CD4-positive, CD25-positive, alpha-beta regulatory T cell (primary cell): ENCODE results near the gene SOX10. TPM values are rescaled to one million over a fixed set of nuclear protein-coding genes. Genes with fewer than 3 reads are reported as not detected.
A peak's percentile ranks its signal among the peaks of the same experiment; 100 is the strongest.
"Not testable (repeated sequence)": the region's sequence is repeated elsewhere in the genome, so short reads cannot be mapped to it uniquely, and the experiment has no call there.

Experiments
- ATAC-seq, 2 donors: fragments of 150-1000 bp; cut with Tn5 transposase; one replicate each; pipeline ENCODE4 v1.10.0; 2021; ENCODE audit warnings: low read depth in 2 of 2, moderate number of reproducible peaks in 2 of 2, moderate library complexity in 1 of 2
- DNase-seq, 3 donors: peaks; one replicate each; pipeline versions ENCODE4 v3.0.0 to v3.0.0-alpha.2; 2012 to 2022; ENCODE audit warnings: mixed read lengths in 1 of 3
- H3K27ac ChIP-seq: one replicate; pipeline ENCODE4 v1.7.0; 2013; ENCODE audit warnings: mild to moderate bottlenecking, low read length; ENCODE audit not compliant: insufficient read depth, poor library complexity, severe bottlenecking
- H3K27me3 ChIP-seq: one replicate; pipeline ENCODE4 v1.7.0; 2013; ENCODE audit warnings: low read length; ENCODE audit not compliant: control insufficient read depth, insufficient read depth
- H3K36me3 ChIP-seq: one replicate; pipeline ENCODE4 v1.7.0; 2013; ENCODE audit warnings: mild to moderate bottlenecking, low read length, moderate library complexity; ENCODE audit not compliant: control insufficient read depth, insufficient read depth
- H3K4me1 ChIP-seq: 2 replicates; pipeline ENCODE4 v1.7.0; 2013; ENCODE audit warnings: mild to moderate bottlenecking, low read length; ENCODE audit not compliant: insufficient read depth, control insufficient read depth, poor library complexity, severe bottlenecking
- H3K4me3 ChIP-seq: one replicate; pipeline ENCODE4 v1.7.0; 2013; ENCODE audit warnings: low read depth, mild to moderate bottlenecking, low read length, moderate library complexity
- H3K9me3 ChIP-seq, 2 experiments: 1 replicate in 1 of 2; 2 replicates in 1 of 2; pipeline ENCODE4 v1.7.0; 2013; ENCODE audit warnings: low read length in 2 of 2, mild to moderate bottlenecking in 1 of 2, moderate library complexity in 1 of 2; ENCODE audit not compliant: control insufficient read depth in 2 of 2
- H3K27ac Mint-ChIP-seq, 3 donors: one replicate each; pipeline ENCODE4 v1.8.0; 2020 to 2022; ENCODE audit warnings: mild to moderate bottlenecking in 3 of 3, mixed read lengths in 3 of 3, moderate library complexity in 2 of 3
- H3K27me3 Mint-ChIP-seq: one replicate; pipeline ENCODE4 v1.8.0; 2022; ENCODE audit warnings: mild to moderate bottlenecking, mixed read lengths
- H3K36me3 Mint-ChIP-seq: one replicate; pipeline ENCODE4 v1.8.0; 2020; ENCODE audit warnings: mixed read lengths
- H3K4me1 Mint-ChIP-seq, 4 donors: one replicate each; pipeline ENCODE4 v1.8.0; 2020 to 2022; ENCODE audit warnings: mixed read lengths in 4 of 4, mild to moderate bottlenecking in 1 of 4
- H3K4me3 Mint-ChIP-seq, 4 donors: one replicate each; pipeline ENCODE4 v1.8.0; 2020 to 2022; ENCODE audit warnings: mild to moderate bottlenecking in 4 of 4, mixed read lengths in 4 of 4, moderate library complexity in 3 of 4
- H3K9me3 Mint-ChIP-seq, 7 donors: one replicate each; pipeline ENCODE4 v1.8.0; 2020 to 2022; ENCODE audit warnings: mixed read lengths in 7 of 7, mild to moderate bottlenecking in 3 of 7, moderate library complexity in 2 of 7
- polyA plus RNA-seq, 4 donors: library from polyadenylated mRNA; unstranded; fragments of 300-500 nt; fragmentation: Illumina TruSeq; gene quantifications; one replicate each; pipeline ENCODE4 v1.2.3, GENCODE V29; 2021
- total RNA-seq: library from RNA; stranded (reverse); gene quantifications from one replicate; pipeline ENCODE4 v1.2.3, GENCODE V29; 2022

Gene SOX10
- total and polyA plus RNA-seq, 5 donors from 2014 or later, result not detected

DNA sequence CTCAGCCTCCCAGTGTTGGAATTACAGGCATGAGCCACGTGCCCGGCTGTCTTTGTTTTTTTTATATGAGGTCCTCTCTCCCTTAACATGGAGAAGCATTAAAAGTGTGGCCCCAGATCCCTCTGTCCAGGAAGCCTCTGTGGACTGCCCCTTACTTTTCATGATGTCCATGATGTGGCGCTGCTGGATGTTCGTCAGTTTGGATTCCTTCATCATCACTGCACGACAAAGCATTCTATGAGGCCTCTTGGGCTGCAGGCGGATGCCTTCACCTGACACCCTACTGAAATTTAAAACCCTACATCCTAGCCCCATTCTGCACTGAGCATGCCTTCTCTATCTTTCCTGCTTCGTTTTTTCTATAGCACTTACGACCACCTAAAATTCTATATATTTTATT, 33.0 kb downstream of the SOX10 start:
- Histone ChIP-seq H3K27me3 (peaks cover 4% of the 10 kb centered on the region), H3K4me1 (peaks cover 24% of the 10 kb centered on the region), H3K27ac (no peak overlapping the region), H3K4me3 (no peak overlapping the region), H3K36me3 (no peaks in the 10 kb centered on the region), H3K9me3 (no peaks in the 10 kb centered on the region)
- H3K27me3 Mint-ChIP-seq, result peaks cover 17% of the 10 kb centered on the region
- peaks cover 10 to 31% (median 18%) of the 10 kb centered on the region in 4 donors for H3K4me1 Mint-ChIP-seq
- H3K4me3 Mint-ChIP-seq, result peak overlapping the region in 2 of 4 donors; percentile 1 to 30
- peaks cover 9% of the 10 kb centered on the region for H3K36me3 Mint-ChIP-seq
- no peak for ATAC-seq
- H3K27ac Mint-ChIP-seq, result no peak overlapping the region
- H3K9me3 Mint-ChIP-seq, result no peaks in the 10 kb centered on the region
- no peak for DNase-seq

- not testable (repeated sequence) for H3K9me3 Mint-ChIP-seq, H3K4me3 ChIP-seq, H3K4me1 ChIP-seq, H3K27ac ChIP-seq, DNase-seq, ATAC-seq, H3K27me3 ChIP-seq, H3K9me3 ChIP-seq, H3K27me3 Mint-ChIP-seq, H3K4me1 Mint-ChIP-seq, H3K4me3 Mint-ChIP-seq, H3K36me3 Mint-ChIP-seq, H3K36me3 ChIP-seq
- peak overlapping the region in 1 of 3 donors; percentile 75 for H3K27ac Mint-ChIP-seq
Observed at GRCh38 chr22:37947142-37947795, 37.1 kb downstream of the SOX10 start.

DNA sequence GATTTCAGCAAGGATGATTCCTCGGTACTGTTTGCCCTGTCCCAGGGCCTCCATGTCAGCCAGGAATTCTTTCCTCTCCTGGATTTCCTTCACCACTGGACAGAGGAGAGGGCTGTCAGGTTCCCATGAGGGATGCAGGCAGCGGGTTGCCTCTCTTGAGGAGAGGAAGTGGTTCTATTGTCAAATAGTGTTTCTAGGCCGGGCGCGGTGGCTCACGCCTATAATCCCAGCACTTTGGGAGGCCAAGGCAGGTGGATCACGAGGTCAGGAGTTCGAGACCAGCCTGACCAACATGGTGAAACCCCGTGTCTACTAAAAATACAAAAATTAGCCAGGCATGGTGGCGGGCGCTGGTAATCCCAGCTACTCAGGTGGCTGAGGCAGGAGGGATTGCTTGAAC, 39.9 kb downstream of the SOX10 start:
- peaks cover 12% of the 10 kb centered on the region for H3K36me3 Mint-ChIP-seq
- not testable (repeated sequence) for H3K4me1 ChIP-seq, H3K9me3 Mint-ChIP-seq

GRCh38 chr22:37943825-37944198, 40.5 kb downstream of the SOX10 start:
- H3K36me3 ChIP-seq, result peaks cover 2% of the 10 kb centered on the region
- H3K36me3 Mint-ChIP-seq, result peaks cover 12% of the 10 kb centered on the region
- H3K9me3 Mint-ChIP-seq, result no peaks in the 10 kb centered on the region
- ATAC-seq (peak in 1 of 2 donors; percentile 34), DNase-seq (no peak)
- H3K4me1 ChIP-seq, result no peaks in the 10 kb centered on the region
- no peaks in the 10 kb centered on the region for H3K4me1 Mint-ChIP-seq
- no peaks in the 10 kb centered on the region for H3K27me3 Mint-ChIP-seq
- no peak overlapping the region for H3K4me3 ChIP-seq
- no peaks in the 10 kb centered on the region for H3K27me3 ChIP-seq
- no peak overlapping the region for H3K27ac ChIP-seq
- H3K4me3 Mint-ChIP-seq, result no peak overlapping the region
- no peak overlapping the region for H3K27ac Mint-ChIP-seq
- H3K9me3 ChIP-seq, result no peaks in the 10 kb centered on the region

More for the DNA sequence above, 39.9 kb downstream of the SOX10 start:
- DNase-seq, ATAC-seq, H3K36me3 ChIP-seq, H3K9me3 ChIP-seq, H3K4me3 Mint-ChIP-seq, H3K4me3 ChIP-seq, H3K27me3 Mint-ChIP-seq, H3K27me3 ChIP-seq, H3K27ac ChIP-seq, H3K4me1 Mint-ChIP-seq, H3K27ac Mint-ChIP-seq: not testable (repeated sequence)

- H3K36me3 Mint-ChIP-seq, result peaks cover 12% of the 10 kb centered on the region
- Histone ChIP-seq H3K4me3 (no peak overlapping the region), H3K36me3 (peaks cover 2% of the 10 kb centered on the region), H3K27ac (no peak overlapping the region), H3K4me1 (no peaks in the 10 kb centered on the region), H3K9me3 (no peaks in the 10 kb centered on the region), H3K27me3 (no peaks in the 10 kb centered on the region)
- no peaks in the 10 kb centered on the region for H3K9me3 Mint-ChIP-seq
- no peak overlapping the region for H3K4me3 Mint-ChIP-seq
- H3K27ac Mint-ChIP-seq, result no peak overlapping the region
- ATAC-seq (no peak), DNase-seq (no peak)
- H3K27me3 Mint-ChIP-seq, result no peaks in the 10 kb centered on the region
- no peaks in the 10 kb centered on the region for H3K4me1 Mint-ChIP-seq
Observed at GRCh38 chr22:37943136-37943824, 41.1 kb downstream of the SOX10 start.

DNA sequence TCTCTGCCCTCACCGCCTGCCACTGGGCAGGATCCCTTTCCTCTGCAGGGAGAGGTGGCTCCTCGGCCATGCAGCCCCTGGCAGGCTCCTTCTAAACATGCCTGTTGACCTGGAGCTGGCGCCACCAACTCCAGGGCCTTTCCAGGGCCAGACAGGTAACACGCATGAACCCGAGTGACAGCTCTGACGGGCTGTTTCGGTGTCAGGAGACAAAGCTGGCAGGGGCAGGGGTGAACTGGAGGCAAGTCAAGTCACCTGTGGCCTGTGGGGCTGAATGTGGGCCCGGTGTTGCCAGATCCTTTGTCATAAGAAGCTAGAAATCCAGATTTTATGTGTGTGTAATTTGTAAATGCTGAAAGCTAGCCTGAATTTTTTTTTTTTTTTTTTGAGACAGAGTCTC, 42.2 kb downstream of the SOX10 start:
- H3K36me3 Mint-ChIP-seq, result peaks cover 19% of the 10 kb centered on the region
- ATAC-seq, result no peak
- Histone ChIP-seq H3K36me3 (peaks cover 8% of the 10 kb centered on the region), H3K9me3 (no peaks in the 10 kb centered on the region), H3K4me3 (no peak overlapping the region), H3K4me1 (no peaks in the 10 kb centered on the region), H3K27me3 (no peaks in the 10 kb centered on the region), H3K27ac (no peak overlapping the region)
- H3K27me3 Mint-ChIP-seq, result no peaks in the 10 kb centered on the region
- H3K27ac Mint-ChIP-seq, result no peak overlapping the region
- no peaks in the 10 kb centered on the region for H3K9me3 Mint-ChIP-seq
- no peaks in the 10 kb centered on the region for H3K4me1 Mint-ChIP-seq
- no peak overlapping the region for H3K4me3 Mint-ChIP-seq
- DNase-seq, result no peak

- no peaks in the 10 kb centered on the region for H3K9me3 ChIP-seq
- peaks cover 19% of the 10 kb centered on the region for H3K36me3 Mint-ChIP-seq
- H3K27me3 ChIP-seq, result no peaks in the 10 kb centered on the region
- peaks cover 8% of the 10 kb centered on the region for H3K36me3 ChIP-seq
- H3K4me3 Mint-ChIP-seq, result no peak overlapping the region
- H3K9me3 Mint-ChIP-seq, result no peaks in the 10 kb centered on the region
- H3K27ac Mint-ChIP-seq, result no peak overlapping the region
- no peak overlapping the region for H3K27ac ChIP-seq
- no peaks in the 10 kb centered on the region for H3K4me1 Mint-ChIP-seq
- H3K4me3 ChIP-seq, result no peak overlapping the region
- no peak for DNase-seq
- ATAC-seq, result no peak
- no peaks in the 10 kb centered on the region for H3K4me1 ChIP-seq
- no peaks in the 10 kb centered on the region for H3K27me3 Mint-ChIP-seq
Observed at GRCh38 chr22:37940698-37941376, 43.5 kb downstream of the SOX10 start.
